ENCODE data around the gene SNX27.
"Not testable (repeated sequence)": the region's sequence is repeated elsewhere in the genome, so short reads cannot be mapped to it uniquely, and the experiment has no call there.

The SNX27 gene

DNA sequence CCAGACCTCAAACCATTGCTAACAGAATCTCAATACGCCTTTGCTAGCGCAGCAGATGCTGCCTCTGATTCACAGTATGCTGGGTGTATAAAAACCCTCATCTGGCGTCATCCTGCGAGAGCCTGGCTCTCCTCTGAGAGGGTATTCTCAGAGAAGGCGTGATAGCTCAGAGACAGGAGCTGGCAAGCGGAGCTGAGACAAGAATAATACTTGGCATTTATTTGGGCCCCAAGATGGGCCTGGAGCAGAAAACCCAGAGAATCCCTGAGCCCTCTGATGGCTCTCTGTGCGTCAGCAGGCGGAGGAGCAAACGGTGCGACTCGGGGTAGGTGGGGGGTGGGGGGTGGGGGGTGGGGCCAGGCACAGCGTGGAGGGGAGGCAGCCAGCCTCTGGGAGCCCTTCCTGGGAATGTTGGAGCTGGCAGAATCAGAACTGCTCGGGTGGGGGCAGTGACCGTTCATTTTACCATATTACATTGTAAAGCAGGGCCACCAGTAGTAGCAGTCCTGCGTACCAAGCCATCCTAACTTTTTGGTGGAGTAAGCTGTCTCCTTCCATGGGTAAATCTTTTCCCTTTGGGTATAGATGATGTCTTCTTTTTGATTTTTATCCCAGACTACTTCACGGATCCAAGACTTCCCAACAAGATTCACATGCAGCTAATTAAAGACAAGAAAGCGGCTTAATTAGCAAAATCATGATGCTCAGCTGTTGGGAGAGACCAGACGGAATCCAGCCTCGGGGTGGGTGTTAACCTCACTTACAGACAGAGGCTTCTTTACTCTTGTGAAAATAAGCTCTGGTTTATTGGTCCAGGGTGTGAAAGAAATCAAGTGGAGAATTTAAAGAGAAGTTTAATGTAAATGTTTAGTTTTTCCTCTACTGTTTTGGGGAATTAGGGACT, 116.6 kb downstream of the SNX27 start:
- H3K4me3 ChIP-seq (ENCODE audit: low read depth in 1 of 2, low read length in 2 of 2): no peak overlapping the region
- peak overlapping the region; percentile 79 for H3K27ac ChIP-seq (ENCODE audit: low read length)
- H3K4me1 ChIP-seq (ENCODE audit: control insufficient read depth in 1 of 2, insufficient read depth in 2 of 2, low read length in 2 of 2): no peaks in the 10 kb centered on the region
- no peaks in the 10 kb centered on the region for H3K36me3 ChIP-seq (ENCODE audit: control insufficient read depth in 1 of 2, insufficient read depth in 2 of 2, low read length in 2 of 2)
- H3K27me3 ChIP-seq (ENCODE audit: low read depth, low read length): peaks cover 5% of the 10 kb centered on the region
- H3K9me3 ChIP-seq (ENCODE audit: control insufficient read depth in 1 of 2, low read length in 2 of 2): no peaks in the 10 kb centered on the region

DNA sequence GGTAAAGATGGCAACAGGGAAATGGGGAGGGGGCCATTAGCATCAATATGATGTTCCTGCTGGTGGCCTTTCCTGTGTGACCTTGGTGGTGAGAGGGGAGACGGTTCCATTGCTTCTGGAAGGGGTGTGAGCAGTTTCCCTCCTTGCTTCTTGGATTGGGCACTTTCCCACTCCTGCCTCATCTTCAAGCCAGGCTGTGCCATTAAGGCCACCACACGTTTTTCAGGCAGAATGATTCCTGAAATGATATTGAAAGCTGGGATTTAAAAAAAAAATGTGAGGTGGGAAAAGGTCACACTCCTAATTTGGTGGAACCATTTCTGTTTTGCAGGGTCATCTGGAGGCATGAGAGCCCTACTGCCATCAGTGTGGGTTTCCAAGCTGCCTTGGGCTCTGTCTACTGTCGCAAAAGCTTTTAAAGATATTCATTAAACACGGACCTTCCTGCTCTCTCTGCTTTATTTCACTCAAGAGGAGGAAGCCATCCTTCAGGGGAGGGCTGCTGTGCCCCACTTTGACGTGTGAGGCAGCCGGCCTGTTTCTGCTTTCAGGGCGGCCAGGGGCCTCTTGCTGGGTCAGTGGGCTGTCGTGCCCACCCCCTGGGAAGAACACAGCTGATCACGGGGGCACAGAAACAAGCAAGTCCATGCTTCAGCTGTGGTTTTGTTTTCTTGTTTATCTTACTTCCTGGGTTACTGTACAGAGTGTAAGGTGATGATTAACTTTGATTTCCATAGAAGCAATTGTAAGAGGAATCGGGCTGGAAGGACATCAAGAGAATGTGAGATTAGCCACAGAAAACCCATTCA, 117.5 kb downstream of the SNX27 start:
- Histone ChIP-seq H3K27ac (ENCODE audit: low read length) (peak overlapping the region; percentile 52), H3K36me3 (ENCODE audit: control insufficient read depth in 1 of 2, insufficient read depth in 2 of 2, low read length in 2 of 2) (no peaks in the 10 kb centered on the region), H3K4me3 (ENCODE audit: low read depth in 1 of 2, low read length in 2 of 2) (no peak overlapping the region), H3K4me1 (ENCODE audit: control insufficient read depth in 1 of 2, insufficient read depth in 2 of 2, low read length in 2 of 2) (no peaks in the 10 kb centered on the region), H3K27me3 (ENCODE audit: low read depth, low read length) (peaks cover under 1% of the 10 kb centered on the region), H3K9me3 (ENCODE audit: control insufficient read depth in 1 of 2, low read length in 2 of 2) (no peaks in the 10 kb centered on the region)

DNA sequence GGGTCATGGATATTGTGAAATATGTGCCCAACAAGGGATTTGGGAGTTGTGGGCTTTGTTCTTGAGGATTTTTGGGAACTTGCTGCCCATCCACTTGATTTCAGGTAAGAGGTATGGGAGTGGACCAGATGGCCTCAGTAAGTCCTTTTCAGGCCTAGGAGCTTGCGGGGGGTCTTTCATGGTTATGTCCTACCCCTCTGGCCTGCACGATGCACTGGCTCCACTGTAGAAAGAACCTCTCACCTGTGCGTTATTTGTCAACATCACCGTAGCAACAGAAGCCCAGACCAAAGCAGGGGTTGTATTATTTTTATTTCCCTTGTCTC, 118.1 kb downstream of the SNX27 start:
- no peak overlapping the region for H3K27ac ChIP-seq (ENCODE audit: low read length)
- H3K36me3 ChIP-seq (ENCODE audit: control insufficient read depth in 1 of 2, insufficient read depth in 2 of 2, low read length in 2 of 2): no peaks in the 10 kb centered on the region
- H3K9me3 ChIP-seq (ENCODE audit: control insufficient read depth in 1 of 2, low read length in 2 of 2): no peaks in the 10 kb centered on the region
- H3K27me3 ChIP-seq (ENCODE audit: low read depth, low read length): no peaks in the 10 kb centered on the region
- no peak overlapping the region for H3K4me3 ChIP-seq (ENCODE audit: low read depth in 1 of 2, low read length in 2 of 2)
- no peaks in the 10 kb centered on the region for H3K4me1 ChIP-seq (ENCODE audit: control insufficient read depth in 1 of 2, insufficient read depth in 2 of 2, low read length in 2 of 2)

DNA sequence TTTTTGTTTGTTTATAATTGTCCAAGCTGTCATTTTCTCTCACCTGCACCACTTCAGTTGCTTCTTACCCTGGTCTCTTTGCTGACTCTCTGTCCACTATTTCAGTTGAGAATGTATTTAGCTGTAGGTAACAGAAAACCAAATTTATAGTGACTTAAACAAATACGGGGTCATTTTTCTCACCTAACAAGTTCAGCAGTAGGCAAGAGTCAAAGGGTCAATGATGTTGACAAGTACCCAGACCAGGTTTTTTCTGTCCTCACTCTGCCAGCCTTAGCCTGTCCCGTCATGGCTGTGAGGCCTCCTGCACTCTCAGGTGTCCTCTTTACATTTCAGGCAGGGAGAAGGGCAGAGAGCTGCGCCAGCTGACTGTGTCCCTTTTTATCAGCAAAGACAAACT, 121.3 kb downstream of the SNX27 start:
- Histone ChIP-seq H3K4me3 (ENCODE audit: low read depth in 1 of 2, low read length in 2 of 2) (no peak overlapping the region), H3K36me3 (ENCODE audit: control insufficient read depth in 1 of 2, insufficient read depth in 2 of 2, low read length in 2 of 2) (no peaks in the 10 kb centered on the region), H3K4me1 (ENCODE audit: control insufficient read depth in 1 of 2, insufficient read depth in 2 of 2, low read length in 2 of 2) (no peaks in the 10 kb centered on the region), H3K27ac (ENCODE audit: low read length) (no peak overlapping the region), H3K27me3 (ENCODE audit: low read depth, low read length) (no peaks in the 10 kb centered on the region), H3K9me3 (ENCODE audit: control insufficient read depth in 1 of 2, low read length in 2 of 2) (no peaks in the 10 kb centered on the region)

DNA sequence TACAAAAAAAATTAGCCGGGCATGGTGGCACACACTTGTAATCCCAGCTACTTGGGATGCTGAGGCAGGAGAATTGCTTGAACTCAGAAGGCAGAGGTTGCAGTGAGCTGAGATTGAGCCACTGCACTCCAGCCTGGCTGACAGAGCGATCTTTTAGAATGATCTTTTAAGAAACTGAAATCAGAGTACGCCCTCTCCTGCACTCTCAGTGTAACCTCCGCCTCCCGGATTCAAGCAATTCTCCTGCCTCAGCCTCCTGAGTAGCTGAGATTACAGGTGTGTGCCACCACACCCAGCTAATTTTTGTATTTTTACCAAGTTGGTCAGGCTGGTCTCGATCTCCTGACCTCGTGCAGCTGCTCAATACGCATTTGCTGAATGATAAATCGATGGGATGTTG, 122.1 kb downstream of the SNX27 start:
- H3K27me3 ChIP-seq (ENCODE audit: low read depth, low read length); H3K27ac ChIP-seq (ENCODE audit: low read length); H3K36me3 ChIP-seq (ENCODE audit: control insufficient read depth in 1 of 2, insufficient read depth in 2 of 2, low read length in 2 of 2); H3K9me3 ChIP-seq (ENCODE audit: control insufficient read depth in 1 of 2, low read length in 2 of 2); H3K4me1 ChIP-seq (ENCODE audit: control insufficient read depth in 1 of 2, insufficient read depth in 2 of 2, low read length in 2 of 2); H3K4me3 ChIP-seq (ENCODE audit: low read depth in 1 of 2, low read length in 2 of 2): not testable (repeated sequence)

DNA sequence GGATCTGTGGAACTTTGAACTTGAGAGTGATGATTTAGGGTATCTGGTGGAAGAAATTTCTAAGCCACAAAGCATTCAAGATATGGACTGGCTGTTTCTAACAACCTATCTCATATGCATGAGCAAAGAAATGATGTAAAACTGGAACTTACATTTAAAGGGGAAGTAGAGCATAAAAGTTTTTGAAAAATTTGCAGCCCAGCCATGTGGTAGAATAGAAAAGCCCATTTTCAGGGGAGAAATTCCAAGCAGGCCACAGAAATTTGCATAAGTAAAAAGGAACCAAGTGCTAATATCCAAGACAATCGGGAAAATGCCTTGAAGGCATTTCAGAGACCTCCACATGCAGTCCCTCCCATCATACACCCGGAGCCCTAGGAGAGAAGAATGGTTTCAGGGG, 125.2 kb downstream of the SNX27 start:
- H3K27me3 ChIP-seq (ENCODE audit: low read depth, low read length): no peaks in the 10 kb centered on the region
- H3K27ac ChIP-seq (ENCODE audit: low read length): no peak overlapping the region
- H3K4me1 ChIP-seq (ENCODE audit: control insufficient read depth in 1 of 2, insufficient read depth in 2 of 2, low read length in 2 of 2): no peaks in the 10 kb centered on the region
- no peaks in the 10 kb centered on the region for H3K36me3 ChIP-seq (ENCODE audit: control insufficient read depth in 1 of 2, insufficient read depth in 2 of 2, low read length in 2 of 2)
- no peak overlapping the region for H3K4me3 ChIP-seq (ENCODE audit: low read depth in 1 of 2, low read length in 2 of 2)
- no peaks in the 10 kb centered on the region for H3K9me3 ChIP-seq (ENCODE audit: control insufficient read depth in 1 of 2, low read length in 2 of 2)

DNA sequence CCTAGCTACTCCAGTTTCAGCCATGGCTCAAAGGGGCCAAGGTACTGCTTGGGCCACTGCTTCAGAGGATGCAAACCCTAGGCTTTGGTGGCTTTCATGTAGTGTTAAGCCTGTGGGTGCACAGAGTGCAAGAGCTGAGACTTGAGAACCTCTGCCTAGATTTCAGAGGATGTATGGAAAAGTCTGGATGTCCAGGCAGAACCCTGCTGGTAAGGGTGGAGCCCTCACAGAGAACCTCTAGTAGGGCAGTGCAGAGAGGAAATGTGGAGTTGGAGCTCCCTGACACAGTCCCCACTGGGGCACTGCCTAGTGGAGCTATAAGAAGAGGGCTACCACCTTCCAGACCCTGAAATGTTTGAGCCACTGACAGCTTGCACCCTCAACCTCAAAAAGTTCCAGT, 125.6 kb downstream of the SNX27 start:
- no peak overlapping the region for H3K4me3 ChIP-seq (ENCODE audit: low read depth in 1 of 2, low read length in 2 of 2)
- H3K27me3 ChIP-seq (ENCODE audit: low read depth, low read length): no peaks in the 10 kb centered on the region
- H3K27ac ChIP-seq (ENCODE audit: low read length): no peak overlapping the region
- no peaks in the 10 kb centered on the region for H3K9me3 ChIP-seq (ENCODE audit: control insufficient read depth in 1 of 2, low read length in 2 of 2)
- no peaks in the 10 kb centered on the region for H3K36me3 ChIP-seq (ENCODE audit: control insufficient read depth in 1 of 2, insufficient read depth in 2 of 2, low read length in 2 of 2)
- no peaks in the 10 kb centered on the region for H3K4me1 ChIP-seq (ENCODE audit: control insufficient read depth in 1 of 2, insufficient read depth in 2 of 2, low read length in 2 of 2)

DNA sequence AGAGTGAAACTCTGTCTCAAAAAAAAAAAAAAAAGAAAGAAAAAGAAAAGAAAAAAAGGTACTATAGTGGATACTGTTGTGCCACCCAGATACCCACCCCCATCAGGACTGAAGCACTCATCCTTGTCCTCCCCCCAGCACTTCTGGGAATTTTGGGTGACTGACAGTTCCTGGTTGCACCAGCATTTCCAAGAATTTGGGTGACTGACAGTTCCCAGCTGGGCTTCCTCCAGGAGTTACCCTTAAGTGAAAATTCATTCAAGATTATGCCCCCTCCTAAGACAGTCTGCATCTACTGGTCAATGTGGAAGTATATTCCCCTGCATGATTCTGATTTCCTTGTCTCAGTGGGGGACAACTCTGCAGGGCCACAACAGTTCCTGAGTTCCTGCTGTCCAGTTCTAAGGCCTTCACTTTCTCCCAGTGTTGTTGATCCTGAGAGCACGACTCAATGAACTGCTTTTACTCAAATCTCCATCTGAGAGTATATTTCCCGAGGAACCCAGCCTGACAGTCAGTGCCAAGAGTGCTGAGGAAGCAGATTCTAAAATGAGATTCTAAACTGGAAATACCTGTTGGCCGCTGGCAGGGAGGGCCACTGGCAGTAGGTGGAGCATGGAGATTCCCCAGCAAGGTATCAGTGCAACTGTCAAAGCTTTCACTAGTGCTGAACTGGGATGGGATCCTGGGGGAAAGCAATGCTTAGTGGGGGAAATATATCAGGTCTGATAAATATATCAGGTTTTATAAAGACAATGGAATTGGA, 127.9 kb downstream of the SNX27 start:
- H3K4me3 ChIP-seq (ENCODE audit: low read depth in 1 of 2, low read length in 2 of 2): no peak overlapping the region
- no peaks in the 10 kb centered on the region for H3K9me3 ChIP-seq (ENCODE audit: control insufficient read depth in 1 of 2, low read length in 2 of 2)
- H3K4me1 ChIP-seq (ENCODE audit: control insufficient read depth in 1 of 2, insufficient read depth in 2 of 2, low read length in 2 of 2): no peaks in the 10 kb centered on the region
- no peaks in the 10 kb centered on the region for H3K36me3 ChIP-seq (ENCODE audit: control insufficient read depth in 1 of 2, insufficient read depth in 2 of 2, low read length in 2 of 2)
- H3K27me3 ChIP-seq (ENCODE audit: low read depth, low read length): no peaks in the 10 kb centered on the region
- H3K27ac ChIP-seq (ENCODE audit: low read length): no peak overlapping the region

DNA sequence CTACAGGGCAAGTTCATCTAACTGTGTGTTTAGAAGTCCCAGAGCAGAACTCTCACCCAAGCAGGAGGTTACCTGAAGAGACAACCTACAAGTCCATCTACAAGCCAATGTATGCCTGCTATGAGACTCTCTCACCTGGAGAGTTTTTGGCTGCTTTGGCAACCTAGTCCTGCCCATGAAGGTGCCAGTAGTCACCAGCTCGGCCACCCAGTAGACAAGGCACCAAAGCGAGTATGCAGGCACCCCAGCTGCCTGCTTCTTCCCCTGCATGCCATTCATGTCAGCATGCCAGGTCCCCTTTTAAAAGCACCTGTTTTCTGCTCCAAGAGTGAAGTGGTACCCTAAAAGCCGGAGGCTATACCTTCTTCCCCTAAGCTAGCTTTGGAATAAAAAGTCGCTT, 129.7 kb downstream of the SNX27 start:
- no peak overlapping the region for H3K27ac ChIP-seq (ENCODE audit: low read length)
- no peaks in the 10 kb centered on the region for H3K36me3 ChIP-seq (ENCODE audit: control insufficient read depth in 1 of 2, insufficient read depth in 2 of 2, low read length in 2 of 2)
- H3K27me3 ChIP-seq (ENCODE audit: low read depth, low read length): no peaks in the 10 kb centered on the region
- H3K4me3 ChIP-seq (ENCODE audit: low read depth in 1 of 2, low read length in 2 of 2): no peak overlapping the region
- H3K9me3 ChIP-seq (ENCODE audit: control insufficient read depth in 1 of 2, low read length in 2 of 2): no peaks in the 10 kb centered on the region
- H3K4me1 ChIP-seq (ENCODE audit: control insufficient read depth in 1 of 2, insufficient read depth in 2 of 2, low read length in 2 of 2): no peaks in the 10 kb centered on the region
